Activated gamma-delta T cell treated with anti-CD3 and anti-CD28 coated beads, Interleukin-2, amount 50 U/mL, for 16 hours (primary cell): ENCODE measurements around the gene ARID1B.

Experiments used
- DNase-seq: peaks from one replicate; pipeline ENCODE4 v3.0.0-alpha.2; 2020; ENCODE audit warnings: low read depth

The ARID1B gene

DNA sequence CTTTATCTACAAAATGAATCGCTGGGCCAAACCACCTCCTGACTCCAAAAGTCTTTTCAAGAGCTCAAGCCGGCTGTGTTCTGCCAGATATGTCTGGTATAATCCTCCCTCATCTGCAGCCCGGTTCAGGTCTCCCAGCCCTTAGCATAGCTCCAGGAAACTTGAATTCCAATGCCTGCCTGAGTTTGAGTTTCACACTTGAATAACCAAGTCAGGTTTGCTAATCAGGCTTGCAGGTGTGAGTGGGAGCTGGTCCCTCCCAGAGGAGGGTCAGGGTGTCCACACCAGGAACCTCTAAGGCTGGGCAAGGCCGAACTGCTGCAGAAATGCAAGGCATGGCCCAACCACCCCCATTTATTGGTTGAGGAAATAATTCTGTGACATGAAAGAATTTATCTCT lies 449.6 kb downstream of the ARID1B start:
- no peak for DNase-seq

DNA sequence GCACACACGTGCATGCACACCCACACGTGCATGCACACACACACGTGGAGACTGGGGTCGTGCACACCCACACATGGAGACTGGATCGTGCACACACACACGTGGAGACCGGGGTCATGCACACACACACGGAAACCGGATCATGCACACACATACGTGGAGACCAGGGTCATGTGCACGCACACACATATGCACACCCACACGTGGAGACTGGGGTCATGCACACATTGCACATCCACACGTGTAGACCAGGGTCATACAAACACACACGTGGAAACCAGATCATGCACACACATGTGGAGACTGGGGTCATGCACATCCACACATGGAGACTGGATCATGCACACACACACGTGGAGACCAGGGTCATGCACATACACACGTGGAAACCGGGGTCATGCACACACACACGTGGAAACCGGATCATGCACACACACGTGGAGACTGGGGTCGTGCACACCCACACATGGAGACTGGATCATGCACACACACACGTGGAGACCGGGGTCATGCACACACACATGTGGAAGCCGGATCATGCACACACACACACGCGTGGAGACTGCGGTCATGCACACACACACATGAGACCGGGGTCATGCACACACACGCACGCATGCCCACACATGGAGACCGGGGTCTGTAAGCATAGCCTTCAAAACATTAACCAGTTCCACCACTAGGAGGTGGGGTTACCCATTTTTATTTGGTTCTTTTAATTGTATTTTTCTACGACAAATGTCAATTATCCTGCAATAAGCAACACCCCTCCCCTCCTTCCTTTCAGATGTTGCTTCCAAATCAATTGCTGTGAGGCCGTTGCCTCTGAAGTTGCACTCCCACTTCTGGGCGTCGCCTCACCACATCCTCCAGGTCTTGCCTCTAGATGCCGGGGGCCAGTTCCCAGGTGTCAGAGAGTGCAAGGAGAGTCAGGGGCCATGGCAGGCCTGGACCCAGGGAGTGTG lies 450.3 kb downstream of the ARID1B start:
- no peak for DNase-seq

DNA sequence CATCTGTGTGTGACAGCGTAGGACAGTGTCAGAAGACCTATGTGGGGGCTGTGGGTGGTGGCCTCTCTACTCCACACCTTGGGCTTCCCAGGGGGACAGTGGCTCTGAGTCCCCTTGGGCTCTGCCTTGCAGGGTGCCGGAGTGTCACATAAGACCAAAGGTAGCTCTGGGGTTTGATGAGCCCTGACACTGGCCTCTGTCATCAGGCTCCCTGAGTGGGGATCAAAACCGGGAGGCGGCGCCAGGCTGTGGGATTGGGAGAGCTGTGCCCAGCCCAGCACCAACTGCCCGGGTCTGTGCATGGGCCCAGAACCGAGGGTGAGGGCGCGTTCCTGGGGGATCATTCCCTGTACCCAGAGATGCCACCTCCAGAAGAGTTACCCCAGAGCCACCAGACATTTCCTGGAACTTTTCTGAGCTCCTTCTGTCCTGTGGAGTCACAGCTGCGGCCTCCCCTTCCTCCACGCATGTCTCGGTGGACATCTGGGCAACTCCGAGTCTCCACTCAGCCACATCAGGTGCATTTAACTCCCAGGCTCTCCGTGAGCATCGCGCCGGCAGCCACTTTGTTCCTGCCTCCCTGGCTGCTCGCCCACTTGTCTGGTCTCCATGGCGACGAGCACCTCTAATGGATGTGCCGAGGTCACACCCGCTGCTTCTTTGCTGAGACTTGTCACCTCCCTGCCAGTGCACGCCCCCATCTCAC lies 451.4 kb downstream of the ARID1B start:
- DNase-seq, result no peak

DNA sequence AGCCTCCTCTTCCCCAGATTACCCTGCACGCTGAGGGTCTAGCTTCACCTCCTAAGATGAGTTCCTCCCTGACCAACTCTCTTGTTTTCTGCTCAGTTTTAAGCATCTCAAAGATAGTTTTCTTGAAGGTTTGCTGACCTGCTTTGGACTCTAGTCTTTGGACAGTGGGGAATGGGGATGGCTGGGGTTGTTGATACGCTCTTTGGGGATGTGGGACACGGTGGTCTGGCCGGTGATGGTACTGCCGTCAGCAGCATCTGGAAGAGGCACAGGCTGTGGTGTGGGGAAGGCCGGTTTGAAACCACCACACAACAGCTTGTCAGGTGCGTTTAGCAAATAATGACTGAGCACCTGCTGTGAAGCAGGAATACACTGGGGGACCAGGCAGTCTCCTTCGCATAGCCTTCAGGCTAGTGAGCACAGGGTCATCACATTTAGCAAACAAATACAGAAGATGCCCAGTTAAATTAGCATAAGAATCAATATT lies 452.0 kb downstream of the ARID1B start:
- no peak for DNase-seq

DNA sequence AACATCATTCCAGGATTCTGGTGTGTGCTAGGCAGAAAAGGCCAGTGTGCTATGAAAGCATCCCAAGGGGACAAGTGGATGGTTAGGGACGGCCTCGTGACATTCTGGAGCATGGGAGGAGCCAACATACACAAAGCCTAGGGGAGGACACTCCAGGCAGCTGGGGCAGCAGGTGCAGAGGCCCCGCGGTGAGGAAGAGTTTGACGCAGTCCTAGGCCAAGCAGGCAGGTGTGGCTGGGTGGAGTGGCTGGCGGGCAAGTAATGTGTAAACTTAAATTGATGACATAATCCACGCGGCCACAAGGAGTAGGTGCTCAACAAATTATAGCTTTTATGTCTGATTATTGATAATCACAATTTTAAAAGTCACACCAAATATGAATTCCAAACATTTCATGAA lies 452.5 kb downstream of the ARID1B start:
- DNase-seq, result no peak

DNA sequence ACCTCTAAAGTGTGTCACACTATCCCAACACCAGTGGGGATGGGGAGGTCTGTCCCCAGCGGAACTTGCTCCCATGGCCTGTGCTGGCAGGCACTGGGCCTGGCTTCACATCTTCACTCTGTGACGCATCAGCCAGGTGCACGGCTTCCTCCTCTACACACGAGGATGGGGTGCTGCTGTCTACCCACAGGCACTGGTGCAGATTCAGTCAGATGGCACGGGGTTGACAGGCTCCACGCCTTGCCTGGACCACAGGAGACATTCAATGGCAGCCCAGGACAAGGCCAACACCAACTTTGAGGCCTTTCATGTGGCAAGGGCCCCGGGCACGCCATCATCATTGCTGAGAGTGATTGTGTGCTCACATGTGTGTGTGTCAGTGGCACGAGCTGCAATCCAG lies 453.7 kb downstream of the ARID1B start:
- no peak for DNase-seq

DNA sequence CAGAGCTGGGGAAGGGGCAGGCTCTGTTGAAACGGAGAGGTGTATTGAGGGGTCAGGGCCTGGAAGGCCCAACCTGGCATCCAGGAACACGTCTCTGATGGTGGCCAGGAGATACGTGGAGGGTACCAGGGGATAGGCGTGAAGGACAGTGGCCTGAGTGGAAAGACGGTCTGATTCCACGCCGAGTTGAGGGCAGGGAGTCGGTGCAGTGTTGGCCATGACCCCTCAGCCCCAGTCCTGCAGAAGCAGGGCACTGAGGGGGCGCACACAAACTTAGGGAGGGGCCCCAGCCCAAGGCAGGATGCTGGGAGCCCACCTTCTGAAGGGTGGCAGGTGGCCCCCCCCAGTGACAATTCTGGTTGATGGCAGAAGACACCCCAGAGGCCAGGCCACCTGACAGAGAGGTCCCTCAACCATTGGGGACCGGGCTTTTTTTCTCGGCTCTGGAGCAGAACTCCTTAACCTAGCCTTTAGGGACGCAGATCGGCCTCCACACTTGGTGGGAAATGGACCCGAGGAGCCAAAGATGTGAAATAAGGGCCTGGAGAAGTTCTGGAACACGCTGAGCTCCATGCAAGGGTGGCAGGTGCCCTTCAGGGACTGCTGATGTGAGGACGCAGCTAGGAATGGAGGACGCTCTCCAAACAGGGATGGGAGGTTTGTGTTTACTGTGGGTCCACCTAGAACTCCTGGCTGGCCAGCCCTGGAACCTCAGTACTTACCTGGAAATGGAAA lies 455.1 kb downstream of the ARID1B start:
- no peak for DNase-seq

DNA sequence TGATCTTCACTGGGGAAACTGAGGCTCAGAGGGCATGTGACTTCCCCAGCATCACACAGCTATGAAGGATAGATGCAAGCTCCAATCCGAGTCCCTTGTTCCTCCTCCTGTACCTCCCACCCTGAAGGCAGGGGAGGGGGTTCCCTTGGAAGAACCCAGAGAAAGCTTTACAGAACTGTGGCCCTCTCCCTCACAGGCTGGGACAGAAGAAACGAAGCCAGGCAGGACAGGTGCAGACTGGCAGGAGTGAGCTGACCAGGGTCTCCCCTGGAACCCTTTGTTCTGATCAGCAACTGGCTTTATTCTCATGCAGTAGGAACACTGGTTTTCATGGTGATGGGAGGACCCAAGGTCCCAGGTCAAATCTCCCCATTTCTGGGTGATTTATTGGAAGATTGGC lies 456.0 kb downstream of the ARID1B start:
- no peak for DNase-seq

DNA sequence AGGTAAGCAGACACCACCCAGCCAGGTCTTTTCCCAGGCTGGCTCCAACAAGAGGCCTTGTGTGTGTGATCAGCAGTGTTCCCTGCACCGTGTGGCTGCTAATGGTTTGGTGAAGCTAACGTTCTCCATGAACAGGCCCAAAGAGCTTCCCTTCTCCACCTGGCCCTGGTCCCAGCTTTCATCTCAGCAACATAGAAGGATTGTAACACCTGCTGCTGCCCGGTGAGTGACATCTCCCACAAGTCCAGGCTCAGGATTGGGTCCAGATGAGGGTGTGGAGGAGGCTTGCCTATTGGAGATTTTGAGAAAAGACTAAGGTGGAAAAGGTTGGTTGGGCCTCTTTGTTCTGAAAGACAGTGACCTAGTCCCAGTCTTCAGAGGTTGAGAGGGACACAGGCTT lies 456.5 kb downstream of the ARID1B start:
- DNase-seq, result no peak

DNA sequence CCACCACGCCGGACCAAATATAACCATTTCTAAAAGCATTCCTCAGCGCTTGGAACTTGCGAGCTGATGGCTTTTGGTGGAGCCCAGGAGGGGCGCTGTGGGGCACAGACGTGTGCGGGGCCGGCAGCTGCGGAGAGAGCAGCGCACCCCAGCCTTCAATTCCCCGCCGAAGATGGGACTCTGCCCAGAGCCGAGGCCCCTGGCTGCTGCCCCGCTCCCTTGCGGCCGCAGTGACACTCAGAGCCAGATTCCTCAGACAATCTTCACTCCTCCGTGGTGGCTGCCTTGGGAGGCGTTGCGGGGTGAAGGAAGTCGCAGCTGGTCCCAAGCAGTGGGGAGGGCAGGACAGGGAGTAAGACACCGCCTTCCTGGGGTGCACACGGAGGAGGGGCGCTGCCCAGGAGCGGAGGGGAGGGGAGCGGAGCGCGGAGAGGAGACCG lies 458.4 kb downstream of the ARID1B start:
- no peak for DNase-seq

DNA sequence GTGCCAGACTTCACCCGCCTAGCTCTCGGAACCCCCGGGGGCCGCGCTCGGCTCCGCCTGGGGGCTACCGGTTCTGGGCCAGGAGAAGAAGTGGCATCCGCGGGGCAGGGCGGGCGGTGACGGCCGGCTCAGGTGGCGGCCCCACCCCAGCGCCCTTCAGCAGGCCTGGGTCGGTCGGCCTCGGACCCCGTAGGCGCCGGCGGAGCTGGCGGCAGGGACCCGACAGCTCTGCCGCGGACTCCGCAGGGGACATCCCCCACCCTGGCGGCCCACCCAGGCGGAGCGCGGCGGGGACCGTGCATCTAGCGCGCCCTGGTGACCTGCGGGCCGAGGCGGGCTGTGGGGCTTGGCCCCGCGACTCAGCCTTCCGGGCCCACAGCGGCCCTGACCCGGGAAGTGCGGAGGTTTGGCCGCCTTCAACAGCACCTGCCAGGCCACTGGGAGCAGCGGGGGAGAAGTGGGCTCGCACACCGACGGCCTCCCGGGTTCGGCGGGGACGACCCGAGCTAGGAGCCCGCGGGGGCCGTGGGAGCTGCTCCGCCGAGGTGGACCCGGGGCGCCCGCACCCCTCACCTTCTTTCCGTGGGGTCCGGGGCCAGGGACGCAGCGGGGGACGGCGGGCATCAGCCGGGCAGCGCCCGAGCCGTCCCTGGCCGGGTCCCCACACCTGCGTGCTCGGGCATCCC lies 459.0 kb downstream of the ARID1B start:
- DNase-seq, result no peak

DNA sequence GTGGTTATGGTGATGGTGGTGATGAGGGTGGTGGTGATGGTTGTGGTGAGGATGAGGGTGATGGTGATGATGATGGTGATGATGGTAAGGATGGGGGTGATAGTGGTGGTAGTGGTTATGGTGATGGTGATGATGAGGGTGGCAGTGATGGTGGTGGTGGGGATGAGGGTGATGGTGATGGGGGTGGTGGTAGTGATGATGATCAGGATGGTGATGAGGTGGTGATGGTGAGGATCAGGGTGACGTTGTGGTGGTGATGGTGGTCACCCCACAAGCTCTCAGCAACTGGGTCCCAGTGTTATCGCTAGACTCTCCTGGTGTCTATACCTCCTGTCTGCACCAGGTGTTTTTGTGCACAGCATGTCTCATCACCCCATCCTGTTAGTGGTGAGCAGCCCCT lies 461.2 kb downstream of the ARID1B start:
- DNase-seq, result no peak

DNA sequence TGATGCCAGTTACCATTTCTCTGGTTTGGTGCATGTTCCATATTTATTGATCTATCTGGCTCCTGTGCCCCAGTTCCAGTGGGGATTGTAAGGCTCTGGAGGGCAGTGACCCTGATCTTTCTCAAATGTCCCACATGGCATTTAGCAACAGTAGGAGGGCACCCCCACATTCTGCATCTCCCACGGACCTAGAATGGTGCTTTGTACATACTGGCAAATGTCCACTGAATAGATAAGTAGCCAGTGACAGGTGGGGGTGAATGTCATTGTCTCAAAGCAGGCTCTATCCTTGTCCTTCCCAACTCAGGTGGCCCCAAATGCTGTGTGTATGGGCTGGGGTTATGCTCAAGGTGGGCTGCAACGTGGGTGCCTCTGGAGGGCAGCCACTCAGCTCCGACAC lies 462.0 kb downstream of the ARID1B start:
- DNase-seq, result no peak

DNA sequence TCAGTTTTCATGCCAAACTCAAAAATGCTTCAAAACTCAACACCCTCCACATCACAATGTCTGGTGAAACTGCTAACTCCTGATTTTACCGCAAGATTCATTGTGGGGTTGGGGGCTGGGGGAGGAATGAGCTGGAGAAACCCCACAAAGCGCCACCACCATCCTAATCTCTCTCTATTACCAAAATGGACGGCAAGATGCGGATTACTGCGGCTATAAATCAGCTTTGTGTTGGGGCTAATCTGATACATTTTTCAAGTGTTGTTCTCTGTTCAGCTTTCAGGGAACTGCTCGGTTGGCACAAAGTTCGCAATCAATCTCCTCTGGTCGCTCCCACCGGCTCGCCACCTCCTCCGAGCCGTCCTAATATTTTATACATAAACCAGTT lies 462.5 kb downstream of the ARID1B start:
- DNase-seq, result no peak

DNA sequence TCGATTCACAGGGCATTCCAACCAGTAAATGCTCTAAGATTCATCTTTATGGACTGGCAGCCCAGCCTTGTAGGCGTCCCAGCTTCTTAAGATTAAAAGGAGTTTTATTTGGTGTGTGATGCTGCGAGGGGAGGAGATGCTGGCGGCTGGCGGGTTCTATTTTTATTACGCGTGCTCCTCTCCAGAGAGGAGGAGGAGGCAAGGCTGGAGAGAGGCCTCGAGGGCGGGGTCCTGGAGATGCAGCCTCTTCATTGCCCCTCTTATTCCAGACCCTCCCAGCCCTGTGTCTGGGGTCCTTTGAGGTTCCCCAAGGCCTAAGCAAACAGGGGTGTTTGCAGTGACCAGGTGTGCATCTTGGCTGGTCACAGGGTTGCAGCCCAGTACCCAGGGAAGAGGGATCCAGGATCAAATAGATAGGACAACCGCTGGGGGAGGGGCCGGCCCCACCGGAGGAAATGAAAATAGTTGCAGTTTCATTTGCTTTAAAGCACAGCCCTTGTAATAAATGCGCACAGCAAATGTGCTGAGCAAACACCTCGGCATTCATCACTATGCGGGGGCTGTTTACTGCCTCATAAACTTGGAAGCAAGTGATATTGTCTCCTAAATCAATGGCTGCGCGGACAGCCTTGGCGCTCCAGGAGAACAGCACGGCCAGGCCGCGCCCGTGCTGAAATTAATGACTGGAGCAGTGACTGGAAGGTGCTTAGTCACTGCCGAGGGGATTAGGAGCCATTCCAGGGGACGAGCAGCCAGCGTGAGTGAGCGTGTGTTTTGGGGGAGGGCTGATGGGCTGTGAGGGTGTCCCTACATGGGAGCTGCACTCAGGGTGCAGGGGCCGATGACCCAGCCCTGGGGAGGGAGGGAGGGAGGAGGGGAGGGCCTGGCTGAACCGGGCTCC lies 463.1 kb downstream of the ARID1B start:
- DNase-seq, result no peak

DNA sequence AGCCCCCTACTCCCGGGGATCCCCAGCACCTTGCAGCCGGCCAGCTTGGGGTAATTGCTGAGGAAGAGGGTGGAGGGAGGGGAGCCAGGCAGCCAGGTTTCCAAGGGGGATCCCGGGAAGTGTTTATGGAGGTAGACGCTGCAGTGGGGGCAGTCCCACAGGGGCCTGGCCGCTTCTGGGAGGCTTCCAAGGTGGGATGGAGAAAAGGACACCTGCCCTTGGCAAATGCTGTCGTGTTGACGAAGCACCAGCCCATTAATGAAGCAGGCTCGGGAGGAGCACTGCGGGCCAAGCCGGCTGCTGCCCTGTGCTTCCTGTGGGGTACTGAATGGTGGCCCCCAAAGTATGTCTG lies 463.8 kb downstream of the ARID1B start:
- no peak for DNase-seq

DNA sequence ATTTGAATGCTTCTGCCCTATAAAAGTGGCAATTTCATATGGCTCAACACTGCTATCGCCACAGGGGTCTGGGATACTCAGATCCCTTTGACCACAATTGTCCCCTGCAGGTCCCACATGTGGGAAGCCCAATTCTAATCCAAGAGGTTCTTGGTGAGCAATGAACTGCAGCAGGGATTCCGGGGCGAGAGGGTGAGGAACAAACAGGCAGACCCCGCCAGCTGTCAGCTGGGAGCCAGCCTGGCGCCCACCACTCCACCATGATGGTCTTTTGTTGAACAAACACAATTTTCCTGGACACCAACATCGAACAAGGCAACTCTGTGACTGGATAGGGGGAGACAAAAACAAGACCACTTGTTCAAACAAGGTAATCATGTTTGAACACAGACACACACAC lies 465.6 kb downstream of the ARID1B start:
- DNase-seq, result no peak

DNA sequence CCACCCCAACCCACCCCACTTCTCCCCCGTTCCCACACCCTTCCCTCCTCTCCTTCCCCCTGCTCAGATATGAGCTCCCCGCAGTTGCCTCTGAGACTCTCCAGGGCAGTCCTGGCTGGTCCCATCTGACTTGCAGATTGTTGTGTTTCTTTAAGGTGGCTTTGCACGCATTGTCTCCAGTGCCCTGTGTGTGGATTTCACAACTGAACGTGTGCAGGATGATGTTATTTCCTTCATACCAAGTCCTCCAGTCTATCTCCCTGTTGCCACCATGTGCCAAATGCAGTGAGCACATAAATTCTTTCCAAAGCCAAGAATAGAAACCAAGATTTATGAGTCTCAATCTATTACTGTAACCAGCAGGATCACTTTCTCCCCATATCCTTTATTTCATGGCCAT lies 467.0 kb downstream of the ARID1B start:
- no peak for DNase-seq

DNA sequence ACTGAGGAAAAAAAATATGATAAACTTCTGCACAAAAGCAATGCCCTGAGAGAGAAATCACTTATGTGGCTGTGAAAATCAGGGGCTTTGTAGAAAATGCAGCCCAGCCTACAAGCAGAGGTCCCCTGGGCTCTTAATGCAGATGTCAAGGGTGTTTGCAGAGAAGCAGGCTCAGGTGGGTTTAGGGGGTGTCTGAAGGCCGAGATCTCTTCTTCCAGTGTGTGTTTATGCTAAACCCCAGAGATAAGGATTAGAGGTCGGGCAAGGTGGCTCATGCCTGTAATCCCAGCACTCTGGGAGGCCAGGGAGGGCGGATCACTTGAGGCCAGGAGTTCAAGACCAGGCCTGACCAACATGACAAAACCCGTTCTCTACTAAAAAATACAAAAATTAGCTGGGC lies 467.6 kb downstream of the ARID1B start:
- no peak for DNase-seq

DNA sequence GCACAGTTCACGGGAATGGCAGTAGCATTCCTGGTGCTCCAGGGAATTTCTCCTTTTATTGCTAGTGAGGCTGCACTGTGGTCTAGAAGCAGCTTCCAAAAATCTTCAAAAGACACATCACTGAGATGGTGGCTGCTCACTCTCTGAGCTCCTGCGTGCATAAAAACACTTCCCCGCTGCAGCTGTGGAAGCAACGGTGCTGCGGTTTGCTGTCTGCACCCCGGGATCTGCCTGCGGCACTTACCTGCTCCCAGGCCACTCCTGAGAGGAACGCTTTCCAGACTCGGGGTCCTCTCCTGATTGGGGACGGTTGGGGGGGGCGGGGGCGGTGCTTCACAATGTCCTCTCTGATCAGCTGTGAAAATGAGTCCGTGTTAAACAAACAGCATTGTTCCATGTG lies 468.3 kb downstream of the ARID1B start:
- DNase-seq, result no peak

DNA sequence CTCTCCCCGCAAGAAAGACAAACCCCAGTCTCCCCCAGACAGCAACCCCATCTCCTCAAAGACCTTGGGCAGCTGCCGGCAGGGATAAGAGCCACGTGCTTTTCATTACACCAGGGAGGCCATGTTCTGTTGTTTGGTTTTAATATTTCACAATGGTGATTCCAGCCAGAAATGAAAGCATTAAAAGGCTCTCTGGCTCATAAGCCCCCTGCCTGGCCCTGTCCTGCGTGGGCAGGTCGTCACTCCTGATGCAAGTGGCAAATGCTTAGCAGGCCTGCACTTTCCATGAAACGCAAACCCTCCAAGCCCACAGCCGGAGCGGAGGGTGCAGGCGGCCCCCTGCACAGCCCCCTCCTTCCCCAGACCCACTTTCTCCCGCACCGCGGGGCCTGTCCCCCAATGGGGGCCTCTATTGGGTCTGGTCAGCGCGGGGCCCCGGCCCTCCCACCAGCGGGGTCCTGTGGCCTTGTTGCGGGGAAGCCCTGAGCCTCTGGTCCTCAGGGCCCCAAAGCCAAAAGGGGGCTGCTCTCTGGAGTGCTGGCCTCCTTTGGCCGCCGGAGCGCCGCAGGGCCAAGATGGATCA lies 469.0 kb downstream of the ARID1B start:
- DNase-seq, result no peak
